Mesenchymal stem cell (in vitro differentiated cells and primary cell): ENCODE results near the gene ASXL1. TPM values are rescaled to one million over a fixed set of nuclear protein-coding genes. Genes with fewer than 3 reads are reported as not detected.
A peak's percentile ranks its signal among the peaks of the same experiment; 100 is the strongest.

Experiments used
- DNase-seq: peaks from one replicate; pipeline ENCODE4 v3.0.0-alpha.2; 2013
- H2AFZ ChIP-seq: one replicate; pipeline ENCODE4 v1.6.1; 2013; ENCODE audit warnings: low read depth, mild to moderate bottlenecking, control low read depth, inconsistent platforms, low read length, moderate library complexity
- H2AK5ac ChIP-seq: 2 replicates; pipeline ENCODE4 v1.6.1; 2013; ENCODE audit warnings: low read length, moderate library complexity, mild to moderate bottlenecking, inconsistent platforms; ENCODE audit not compliant: severe bottlenecking
- H2BK120ac ChIP-seq: one replicate; pipeline ENCODE4 v1.6.1; 2013; ENCODE audit warnings: low read depth, mild to moderate bottlenecking, inconsistent platforms, low read length, moderate library complexity
- H2BK12ac ChIP-seq, 2 experiments: one replicate each; pipeline ENCODE4 v1.6.1; 2013; ENCODE audit warnings: inconsistent platforms in 2 of 2, low read length in 2 of 2, mild to moderate bottlenecking in 2 of 2, moderate library complexity in 2 of 2, control low read depth in 1 of 2
- H2BK15ac ChIP-seq: one replicate; pipeline ENCODE4 v1.6.1; 2013; ENCODE audit warnings: mild to moderate bottlenecking, low read depth, inconsistent platforms; ENCODE audit not compliant: poor library complexity, severe bottlenecking
- H2BK5ac ChIP-seq: 2 replicates; pipeline ENCODE4 v1.6.1; 2013; ENCODE audit warnings: low read depth, mild to moderate bottlenecking, low read length, control low read depth, inconsistent platforms; ENCODE audit not compliant: poor library complexity, severe bottlenecking
- H3K14ac ChIP-seq, 2 experiments: one replicate each; pipeline ENCODE4 v1.6.1; 2013; ENCODE audit warnings: inconsistent platforms in 2 of 2, low read length in 2 of 2, control low read depth in 1 of 2, mild to moderate bottlenecking in 1 of 2, moderate library complexity in 1 of 2
- H3K18ac ChIP-seq, 2 experiments: one replicate each; pipeline ENCODE4 v1.6.1; 2013; ENCODE audit warnings: inconsistent platforms in 2 of 2, low read length in 2 of 2, control low read depth in 1 of 2, low read depth in 1 of 2, mild to moderate bottlenecking in 1 of 2
- H3K23ac ChIP-seq, 2 experiments: one replicate each; pipeline ENCODE4 v1.6.1; 2013; ENCODE audit warnings: inconsistent platforms in 2 of 2, low read length in 2 of 2, mild to moderate bottlenecking in 2 of 2, moderate library complexity in 2 of 2, control low read depth in 1 of 2
- H3K27ac ChIP-seq: 2 replicates; pipeline ENCODE4 v1.5.1; 2013; ENCODE audit warnings: mild to moderate bottlenecking, moderate library complexity, low read length, control low read depth, inconsistent platforms; ENCODE audit not compliant: poor library complexity, severe bottlenecking
- H3K27me3 ChIP-seq, 2 experiments: 2 replicates each; pipeline versions ENCODE4 v1.6.1 to v1.7.0; 2013; ENCODE audit warnings: low read length in 2 of 2, mild to moderate bottlenecking in 2 of 2, moderate library complexity in 2 of 2, control low read depth in 1 of 2, inconsistent platforms in 1 of 2; ENCODE audit not compliant: control insufficient read depth in 1 of 2, insufficient read depth in 1 of 2
- H3K36me3 ChIP-seq, 2 experiments: 2 replicates each; pipeline versions ENCODE4 v1.6.1 to v1.7.0; 2013; ENCODE audit warnings: low read length in 2 of 2, control low read depth in 1 of 2, inconsistent platforms in 1 of 2, low read depth in 1 of 2, mild to moderate bottlenecking in 1 of 2; ENCODE audit not compliant: insufficient read depth in 2 of 2, control insufficient read depth in 1 of 2
- H3K4ac ChIP-seq, 2 experiments: one replicate each; pipeline ENCODE4 v1.6.1; 2013; ENCODE audit warnings: inconsistent platforms in 2 of 2, low read length in 2 of 2, mild to moderate bottlenecking in 2 of 2, moderate library complexity in 2 of 2, control low read depth in 1 of 2, low read depth in 1 of 2
- H3K4me1 ChIP-seq: 2 replicates; pipeline ENCODE4 v1.6.1; 2013; ENCODE audit warnings: low read depth, low read length, control low read depth; ENCODE audit not compliant: control insufficient read depth, insufficient read depth
- H3K4me2 ChIP-seq: 2 replicates; pipeline ENCODE4 v1.6.1; 2013; ENCODE audit warnings: low read length, mild to moderate bottlenecking, inconsistent platforms; ENCODE audit not compliant: poor library complexity, severe bottlenecking
- H3K4me3 ChIP-seq, 2 experiments: 2 replicates each; pipeline versions ENCODE4 v1.5.1 to v1.7.0; 2013; ENCODE audit warnings: low read length in 2 of 2, mild to moderate bottlenecking in 2 of 2, control low read depth in 1 of 2, low read depth in 1 of 2; ENCODE audit not compliant: insufficient read depth in 1 of 2
- H3K79me1 ChIP-seq: replicated peaks from 2 replicates; pipeline ENCODE4 v1.6.1; 2013; ENCODE audit warnings: mild to moderate bottlenecking, control low read depth, low read length, inconsistent platforms; ENCODE audit not compliant: poor library complexity, severe bottlenecking
- H3K9ac ChIP-seq: 2 replicates; pipeline ENCODE4 v1.7.0; 2013; ENCODE audit warnings: mild to moderate bottlenecking, low read length, moderate library complexity
- H3K9me3 ChIP-seq: 2 replicates; pipeline ENCODE4 v1.7.0; 2013; ENCODE audit warnings: mild to moderate bottlenecking, low read length; ENCODE audit not compliant: control insufficient read depth
- H4K8ac ChIP-seq: one replicate; pipeline ENCODE4 v1.6.1; 2013; ENCODE audit warnings: inconsistent platforms, mild to moderate bottlenecking, low read length, moderate library complexity
- H4K91ac ChIP-seq: one replicate; pipeline ENCODE4 v1.6.1; 2013; ENCODE audit warnings: mild to moderate bottlenecking, low read length, inconsistent platforms
- WGBS: methylation state at CpG from one replicate; pipeline ENCODE4 v1.1.7; 2013; ENCODE audit warnings: mixed read lengths; 5-methylcytosine and 5-hydroxymethylcytosine counted together
- polyA plus RNA-seq, 2 experiments: library from polyadenylated mRNA; stranded (reverse); fragments of 200-250 nt; gene quantifications; one replicate each; pipeline ENCODE4 v1.2.3, GENCODE V29; 2013

ASXL1 gene
- polyA plus RNA-seq (2013, experiment 1 of 2): 35.5 TPM
- 32.6 TPM for polyA plus RNA-seq (2013, experiment 2 of 2)

- DNase-seq: peak; percentile 99
- no peaks in the 10 kb centered on the region for H3K9me3 ChIP-seq
- peak within 1 kb of the TSS; percentile 100 for H2BK120ac ChIP-seq
- peak within 1 kb of the TSS; percentile 97 for H3K27ac ChIP-seq
- peak within 1 kb of the TSS; percentile 97 for H3K9ac ChIP-seq
- H2AFZ ChIP-seq: peak within 1 kb of the TSS; percentile 92
- peak within 1 kb of the TSS; percentile 94 to 98 for H3K4me3 ChIP-seq
- H2BK15ac ChIP-seq: peak within 1 kb of the TSS; percentile 96
- peak within 1 kb of the TSS; percentile 99 to 100 for H3K18ac ChIP-seq
- H3K79me1 ChIP-seq: no peaks in the 10 kb centered on the region
- peak within 1 kb of the TSS; percentile 74 for H3K4me2 ChIP-seq
- H3K14ac ChIP-seq: peak within 1 kb of the TSS; percentile 70 to 99
- peaks cover 5% of the 10 kb centered on the region for H3K4me1 ChIP-seq
- no peaks in the 10 kb centered on the region for H3K27me3 ChIP-seq
- under 1% methylated on average over 59 of the region's 83 CpGs for WGBS
- peak within 1 kb of the TSS; percentile 99 for H3K4ac ChIP-seq
- H3K23ac ChIP-seq: peak within 1 kb of the TSS in 1 of 2 experiments; percentile 71
- peaks cover 0 to 3% of the 10 kb centered on the region in 2 experiments for H3K36me3 ChIP-seq
- H2AK5ac ChIP-seq: peak within 1 kb of the TSS; percentile 72
- peak within 1 kb of the TSS; percentile 86 to 96 for H2BK12ac ChIP-seq
- peak within 1 kb of the TSS; percentile 100 for H4K91ac ChIP-seq
- H2BK5ac ChIP-seq: peak within 1 kb of the TSS; percentile 100
- peak within 1 kb of the TSS; percentile 95 for H4K8ac ChIP-seq
Observed at GRCh38 chr20:32357869-32358631, at the start of gene ASXL1. TSS of gene ASXL1 (plus strand) at chr20:32358331. CDS start at chr20:32358776, 445 bp downstream.

GRCh38 chr20:32312718-32313424, 45.3 kb upstream of the ASXL1 start:
- Histone ChIP-seq H2AK5ac (no peak overlapping the region), H3K4ac (no peak overlapping the region), H4K8ac (no peak overlapping the region), H2BK120ac (no peak overlapping the region), H3K9ac (no peak overlapping the region), H3K23ac (no peak overlapping the region), H3K4me3 (no peak overlapping the region), H3K27ac (no peak overlapping the region), H2BK12ac (no peak overlapping the region), H2BK5ac (no peak overlapping the region), H3K4me2 (no peak overlapping the region), H2BK15ac (no peak overlapping the region), H3K27me3 (no peaks in the 10 kb centered on the region), H3K14ac (no peak overlapping the region), H3K18ac (no peak overlapping the region), H3K4me1 (no peaks in the 10 kb centered on the region), H3K79me1 (peaks cover 46% of the 10 kb centered on the region), H2AFZ (no peak overlapping the region), H3K9me3 (no peaks in the 10 kb centered on the region), H4K91ac (no peak overlapping the region), H3K36me3 (peaks cover 37 to 56% of the 10 kb centered on the region in 2 experiments)
- no peak for DNase-seq
- WGBS: 91% methylated on average over 2 of the region's 3 CpGs

- Histone ChIP-seq H2BK15ac (no peak overlapping the region), H3K27me3 (no peaks in the 10 kb centered on the region), H4K91ac (no peak overlapping the region), H4K8ac (no peak overlapping the region), H3K18ac (no peak overlapping the region), H3K23ac (no peak overlapping the region), H3K9me3 (no peaks in the 10 kb centered on the region), H3K27ac (no peak overlapping the region), H3K4me3 (no peak overlapping the region), H2BK120ac (no peak overlapping the region), H3K4me2 (no peak overlapping the region), H3K14ac (no peak overlapping the region), H2AFZ (no peak overlapping the region), H3K4me1 (peaks cover 2% of the 10 kb centered on the region), H2AK5ac (no peak overlapping the region), H3K36me3 (peaks cover 41 to 66% of the 10 kb centered on the region in 2 experiments), H3K79me1 (peaks cover 35% of the 10 kb centered on the region), H3K4ac (no peak overlapping the region), H2BK12ac (no peak overlapping the region), H3K9ac (no peak overlapping the region), H2BK5ac (no peak overlapping the region)
- WGBS: 59% methylated on average over 1 of the region's 1 CpG
- no peak for DNase-seq
Observed at GRCh38 chr20:32314768-32315167, 43.4 kb upstream of the ASXL1 start.

GRCh38 chr20:32315399-32315798, 42.7 kb upstream of the ASXL1 start:
- no peak overlapping the region for H2AK5ac ChIP-seq
- 99% methylated on average over 3 of the region's 3 CpGs for WGBS
- H3K4me1 ChIP-seq: peaks cover 2% of the 10 kb centered on the region
- no peak overlapping the region for H3K23ac ChIP-seq
- H4K8ac ChIP-seq: no peak overlapping the region
- H3K9me3 ChIP-seq: no peaks in the 10 kb centered on the region
- H3K79me1 ChIP-seq: peaks cover 34% of the 10 kb centered on the region
- no peak overlapping the region for H2BK5ac ChIP-seq
- H3K36me3 ChIP-seq: peaks cover 36 to 64% of the 10 kb centered on the region in 2 experiments
- no peak overlapping the region for H3K4me2 ChIP-seq
- H2BK15ac ChIP-seq: no peak overlapping the region
- H2BK12ac ChIP-seq: no peak overlapping the region
- no peak overlapping the region for H2BK120ac ChIP-seq
- no peak overlapping the region for H3K27ac ChIP-seq
- no peak for DNase-seq
- no peak overlapping the region for H2AFZ ChIP-seq
- H3K14ac ChIP-seq: no peak overlapping the region
- H3K4me3 ChIP-seq: no peak overlapping the region
- H4K91ac ChIP-seq: no peak overlapping the region
- H3K18ac ChIP-seq: no peak overlapping the region
- H3K9ac ChIP-seq: no peak overlapping the region
- H3K27me3 ChIP-seq: no peaks in the 10 kb centered on the region
- no peak overlapping the region for H3K4ac ChIP-seq
